ENCODE measurements around the gene NFIB.

DNA sequence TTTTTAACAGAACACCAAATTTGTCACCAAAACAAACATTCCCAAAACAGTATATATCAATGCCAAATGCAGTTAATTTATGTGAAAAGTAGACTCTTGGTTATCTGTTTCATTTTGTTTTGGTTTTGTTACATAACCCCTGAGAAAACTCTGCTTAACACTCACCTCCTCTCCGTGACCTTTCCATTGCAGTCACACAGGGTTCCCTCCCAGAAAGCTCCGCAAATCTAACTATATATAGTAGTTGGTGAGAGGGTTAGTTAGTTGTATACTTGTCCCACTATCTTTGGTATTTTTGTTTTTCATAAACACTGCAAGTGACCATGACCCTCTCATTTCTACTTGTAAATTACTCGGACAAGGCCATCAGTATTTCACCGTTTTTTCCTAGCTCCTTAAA, 25.5 kb downstream of the NFIB start:
- TF ChIP-seq, protein P1, sequence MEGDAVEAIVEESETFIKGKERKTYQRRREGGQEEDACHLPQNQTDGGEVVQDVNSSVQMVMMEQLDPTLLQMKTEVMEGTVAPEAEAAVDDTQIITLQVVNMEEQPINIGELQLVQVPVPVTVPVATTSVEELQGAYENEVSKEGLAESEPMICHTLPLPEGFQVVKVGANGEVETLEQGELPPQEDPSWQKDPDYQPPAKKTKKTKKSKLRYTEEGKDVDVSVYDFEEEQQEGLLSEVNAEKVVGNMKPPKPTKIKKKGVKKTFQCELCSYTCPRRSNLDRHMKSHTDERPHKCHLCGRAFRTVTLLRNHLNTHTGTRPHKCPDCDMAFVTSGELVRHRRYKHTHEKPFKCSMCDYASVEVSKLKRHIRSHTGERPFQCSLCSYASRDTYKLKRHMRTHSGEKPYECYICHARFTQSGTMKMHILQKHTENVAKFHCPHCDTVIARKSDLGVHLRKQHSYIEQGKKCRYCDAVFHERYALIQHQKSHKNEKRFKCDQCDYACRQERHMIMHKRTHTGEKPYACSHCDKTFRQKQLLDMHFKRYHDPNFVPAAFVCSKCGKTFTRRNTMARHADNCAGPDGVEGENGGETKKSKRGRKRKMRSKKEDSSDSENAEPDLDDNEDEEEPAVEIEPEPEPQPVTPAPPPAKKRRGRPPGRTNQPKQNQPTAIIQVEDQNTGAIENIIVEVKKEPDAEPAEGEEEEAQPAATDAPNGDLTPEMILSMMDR (IDR thresholded peaks at IDR 0.05), result no peak
- TF ChIP-seq EZH2 (IDR thresholded peaks at IDR 0.05), result no peak
